Progenitor cell of endocrine pancreas (in vitro differentiated cells): ENCODE results near the gene NACA2. TPM values are rescaled to one million over a fixed set of nuclear protein-coding genes. Genes with fewer than 3 reads are reported as not detected.
A peak's percentile ranks its signal among the peaks of the same experiment; 100 is the strongest.

Experiments
- DNase-seq: peaks from one replicate; pipeline ENCODE4 v3.0.0; 2021; ENCODE audit warnings: low spot score; ENCODE audit not compliant: unreplicated experiment
- H3K27ac Mint-ChIP-seq: 2 replicates; pipeline ENCODE4 v1.8.0; 2021; ENCODE audit warnings: mild to moderate bottlenecking, moderate library complexity, mixed read lengths
- H3K27me3 Mint-ChIP-seq: 2 replicates; pipeline ENCODE4 v1.8.0; 2021; ENCODE audit warnings: mixed read lengths
- H3K36me3 Mint-ChIP-seq: 2 replicates; pipeline ENCODE4 v1.8.0; 2022; ENCODE audit warnings: mixed read lengths; ENCODE audit not compliant: insufficient read depth
- H3K4me1 Mint-ChIP-seq: 2 replicates; pipeline ENCODE4 v1.8.0; 2021; ENCODE audit warnings: low read depth, mixed read lengths
- H3K4me3 Mint-ChIP-seq: 2 replicates; pipeline ENCODE4 v1.8.0; 2021; ENCODE audit warnings: low read depth, mild to moderate bottlenecking, moderate library complexity, mixed read lengths
- H3K9me3 Mint-ChIP-seq: 2 replicates; pipeline ENCODE4 v1.8.0; 2021; ENCODE audit warnings: low read depth, mixed read lengths
- CTCF ChIP-seq: fragments of 200-600 bp; sonication (generic); IDR thresholded peaks from one replicate; pipeline ENCODE4 v1.5.0; 2021; ENCODE audit warnings: antibody characterized with exemption, mild to moderate bottlenecking; ENCODE audit not compliant: unreplicated experiment
- long read RNA-seq: library from polyadenylated mRNA; unstranded; transcript quantifications from one replicate; pipeline ENCODE4 v2.0.0, GENCODE V29; 2020
- total RNA-seq: library from RNA; stranded (reverse); gene quantifications from 2 replicates; pipeline ENCODE4 v1.2.1, GENCODE V29; 2021

Gene NACA2
- not detected in 2 replicates for total RNA-seq
- long read RNA-seq = 0 reads

GRCh38 chr17:61591018-61591417 lies at the start of gene NACA2:
Gene NACA2 (minus strand): TSS chr17:61591219. CDS start chr17:61591180, 39 bp downstream.
- H3K9me3 Mint-ChIP-seq = no peaks in the 10 kb centered on the region
- TF ChIP-seq CTCF = no peak
- no peak for DNase-seq
- no peak within 1 kb of the TSS for H3K4me3 Mint-ChIP-seq
- H3K27me3 Mint-ChIP-seq = peaks cover 7% of the 10 kb centered on the region
- H3K4me1 Mint-ChIP-seq = no peaks in the 10 kb centered on the region
- no peaks in the 10 kb centered on the region for H3K36me3 Mint-ChIP-seq
- no peak within 1 kb of the TSS for H3K27ac Mint-ChIP-seq

DNA sequence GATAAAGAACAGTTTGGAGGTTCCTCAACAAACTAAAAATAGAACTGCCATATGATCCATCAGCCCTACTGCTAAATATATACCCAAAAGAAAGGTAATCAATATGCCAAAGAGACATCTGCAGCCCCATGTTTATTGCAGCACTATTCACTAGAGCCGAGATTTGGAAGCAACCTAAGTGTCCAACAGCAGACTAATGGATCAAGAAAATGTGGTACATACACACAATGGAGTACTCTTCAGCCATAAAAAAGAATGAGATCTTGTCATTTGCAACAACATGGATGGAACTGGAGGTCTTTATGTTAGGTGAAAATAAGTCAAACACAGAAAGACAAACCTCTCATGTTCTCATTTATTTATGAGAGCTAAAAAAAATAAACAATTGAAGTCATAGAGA lies 48.8 kb upstream of the NACA2 start:
- Mint-ChIP-seq H3K4me1 (no peaks in the 10 kb centered on the region), H3K9me3 (peaks cover 19% of the 10 kb centered on the region), H3K27ac (no peak overlapping the region), H3K4me3 (no peak overlapping the region), H3K27me3 (no peaks in the 10 kb centered on the region), H3K36me3 (no peaks in the 10 kb centered on the region)
- TF ChIP-seq CTCF = no peak
- no peak for DNase-seq

DNA sequence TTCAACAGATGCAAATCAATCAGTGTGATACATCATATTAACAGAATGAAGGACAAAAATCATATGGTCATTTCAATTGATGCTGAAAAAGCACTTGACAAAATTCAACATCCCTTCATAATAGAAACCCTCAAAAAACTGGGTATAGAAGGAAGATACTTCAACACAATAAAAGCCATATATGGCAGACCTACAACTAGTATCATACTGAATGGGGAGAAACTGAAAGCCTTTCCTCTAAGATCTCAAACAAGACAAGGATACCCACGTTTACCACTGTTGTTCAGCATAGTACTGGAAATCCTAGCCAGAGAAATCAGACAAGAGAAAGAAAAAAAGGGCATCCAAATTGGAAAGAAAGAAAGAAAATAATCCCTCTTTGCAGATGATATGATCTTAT lies 47.1 kb upstream of the NACA2 start:
- Mint-ChIP-seq H3K36me3 (no peaks in the 10 kb centered on the region), H3K27me3 (no peaks in the 10 kb centered on the region), H3K9me3 (peaks cover 19% of the 10 kb centered on the region), H3K4me1 (no peaks in the 10 kb centered on the region), H3K27ac (no peak overlapping the region), H3K4me3 (no peak overlapping the region)
- DNase-seq = no peak
- TF ChIP-seq CTCF = no peak

GRCh38 chr17:61635913-61636432 lies 45.0 kb upstream of the NACA2 start:
- no peaks in the 10 kb centered on the region for H3K27me3 Mint-ChIP-seq
- no peak overlapping the region for H3K4me3 Mint-ChIP-seq
- TF ChIP-seq CTCF = peak; percentile 82
- no peak overlapping the region for H3K27ac Mint-ChIP-seq
- no peaks in the 10 kb centered on the region for H3K36me3 Mint-ChIP-seq
- peaks cover 19% of the 10 kb centered on the region for H3K9me3 Mint-ChIP-seq
- no peaks in the 10 kb centered on the region for H3K4me1 Mint-ChIP-seq
- peak; percentile 16 for DNase-seq

GRCh38 chr17:61634942-61635538 lies 44.0 kb upstream of the NACA2 start:
- no peak for TF ChIP-seq CTCF
- H3K4me1 Mint-ChIP-seq = no peaks in the 10 kb centered on the region
- H3K36me3 Mint-ChIP-seq = no peaks in the 10 kb centered on the region
- no peak overlapping the region for H3K4me3 Mint-ChIP-seq
- peaks cover 19% of the 10 kb centered on the region for H3K9me3 Mint-ChIP-seq
- no peaks in the 10 kb centered on the region for H3K27me3 Mint-ChIP-seq
- no peak overlapping the region for H3K27ac Mint-ChIP-seq
- DNase-seq = no peak
